DND-41 (cell line): ENCODE data around the gene FAM9C.

Experiments used
- ATAC-seq: fragments of 200-7000 bp; cut with Tn5 transposase; 3 replicates; pipeline ENCODE4 v1.9.1; 2021; ENCODE audit warnings: low read depth; ENCODE audit not compliant: insufficient read depth
- DNase-seq: peaks from one replicate; pipeline ENCODE4 v3.0.0-alpha.2; 2020
- H2AFZ ChIP-seq: 2 replicates; pipeline ENCODE4 v1.6.0; 2012; ENCODE audit warnings: low read depth, low read length
- H3K27ac ChIP-seq: 2 replicates; pipeline ENCODE4 v1.5.1; 2012; ENCODE audit warnings: low read length, inconsistent platforms
- H3K27me3 ChIP-seq: fragments of 200-600 bp; sonication (generic); 2 replicates; pipeline ENCODE4 v1.6.0; 2012; ENCODE audit warnings: low read length, mild to moderate bottlenecking, inconsistent platforms; ENCODE audit not compliant: insufficient read depth, poor library complexity
- H3K36me3 ChIP-seq: 2 replicates; pipeline ENCODE4 v1.5.1; 2012; ENCODE audit warnings: low read length, inconsistent platforms; ENCODE audit not compliant: insufficient read depth
- H3K4me1 ChIP-seq: 2 replicates; pipeline ENCODE4 v1.5.1; 2012; ENCODE audit warnings: mild to moderate bottlenecking, low read length; ENCODE audit not compliant: insufficient read depth
- H3K4me2 ChIP-seq: 2 replicates; pipeline ENCODE4 v1.6.0; 2012; ENCODE audit warnings: mild to moderate bottlenecking, moderate library complexity, low read length, inconsistent platforms; ENCODE audit not compliant: insufficient read depth
- H3K4me3 ChIP-seq, 2 experiments: fragments of 200-600 bp in 1 of 2; shearing (Covaris generic) in 1 of 2; 2 replicates each; pipeline ENCODE4 v1.5.1; 2012 to 2016; ENCODE audit warnings: inconsistent platforms in 2 of 2, low read length in 2 of 2, mild to moderate bottlenecking in 2 of 2, low read depth in 1 of 2, moderate library complexity in 1 of 2
- H3K79me2 ChIP-seq: 2 replicates; pipeline ENCODE4 v1.6.0; 2012; ENCODE audit warnings: low read length, inconsistent platforms; ENCODE audit not compliant: insufficient read depth
- H3K9ac ChIP-seq: 2 replicates; pipeline ENCODE4 v1.6.0; 2012; ENCODE audit warnings: low read depth, mild to moderate bottlenecking, inconsistent platforms, low read length, moderate library complexity
- H3K9me3 ChIP-seq: 2 replicates; pipeline ENCODE4 v1.5.1; 2012; ENCODE audit warnings: low read length, moderate library complexity, mild to moderate bottlenecking, inconsistent platforms; ENCODE audit not compliant: insufficient read depth, severe bottlenecking
- H4K20me1 ChIP-seq: 2 replicates; pipeline ENCODE4 v1.6.0; 2012; ENCODE audit warnings: low read length; ENCODE audit not compliant: insufficient read depth
- EZH2 ChIP-seq: IDR thresholded peaks from 3 replicates; pipeline ENCODE4 v1.6.1; 2012; ENCODE audit warnings: borderline replicate concordance, low read depth, mild to moderate bottlenecking, moderate library complexity, low read length, inconsistent platforms; ENCODE audit not compliant: severe bottlenecking
- TF ChIP-seq, protein P1 (sequence below): IDR thresholded peaks from 2 replicates; pipeline ENCODE4 v1.5.1; 2012; ENCODE audit warnings: borderline replicate concordance, low read length, moderate library complexity, mild to moderate bottlenecking; ENCODE audit not compliant: poor library complexity, severe bottlenecking; ENCODE audit errors: extremely low read depth

FAM9C gene

DNA sequence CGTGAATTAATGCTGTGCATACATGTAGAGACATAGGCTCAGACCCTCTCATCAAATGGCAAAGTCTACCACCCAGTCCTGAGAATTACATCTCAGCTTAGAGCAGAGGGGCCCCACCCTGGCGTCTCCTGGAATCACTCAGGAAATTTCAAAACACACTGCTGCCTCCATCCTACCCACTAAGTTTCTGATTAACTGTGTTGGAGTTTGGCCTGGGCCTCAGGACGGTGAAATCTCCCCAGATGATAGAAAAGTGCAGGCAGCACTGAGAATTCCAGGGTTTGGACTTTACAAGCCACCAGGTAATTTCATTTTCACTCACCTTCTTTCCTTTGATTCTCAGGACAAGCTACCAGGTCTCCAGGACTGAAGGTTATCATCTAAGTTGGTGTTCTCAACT is 3.3 kb upstream of the FAM9C start:
- no peak for TF ChIP-seq EZH2
- H3K9ac ChIP-seq = no peak overlapping the region
- no peaks in the 10 kb centered on the region for H3K9me3 ChIP-seq
- peaks cover 18% of the 10 kb centered on the region for H3K4me1 ChIP-seq
- H3K4me3 ChIP-seq = no peak overlapping the region
- no peaks in the 10 kb centered on the region for H3K27me3 ChIP-seq
- no peak overlapping the region for H3K27ac ChIP-seq
- no peak overlapping the region for H3K4me2 ChIP-seq
- ATAC-seq = no peak
- H3K36me3 ChIP-seq = no peaks in the 10 kb centered on the region
- no peaks in the 10 kb centered on the region for H3K79me2 ChIP-seq
- H2AFZ ChIP-seq = no peak overlapping the region
- H4K20me1 ChIP-seq = no peaks in the 10 kb centered on the region
- DNase-seq = no peak

- no peaks in the 10 kb centered on the region for H3K36me3 ChIP-seq
- H3K4me3 ChIP-seq = no peak overlapping the region
- no peaks in the 10 kb centered on the region for H3K27me3 ChIP-seq
- H3K4me1 ChIP-seq = peaks cover 5% of the 10 kb centered on the region
- no peak overlapping the region for H2AFZ ChIP-seq
- DNase-seq = no peak
- H3K27ac ChIP-seq = no peak overlapping the region
- ATAC-seq = no peak
- H3K9ac ChIP-seq = no peak overlapping the region
- H3K79me2 ChIP-seq = no peaks in the 10 kb centered on the region
- no peaks in the 10 kb centered on the region for H4K20me1 ChIP-seq
- TF ChIP-seq EZH2 = no peak
- TF ChIP-seq, protein P1, sequence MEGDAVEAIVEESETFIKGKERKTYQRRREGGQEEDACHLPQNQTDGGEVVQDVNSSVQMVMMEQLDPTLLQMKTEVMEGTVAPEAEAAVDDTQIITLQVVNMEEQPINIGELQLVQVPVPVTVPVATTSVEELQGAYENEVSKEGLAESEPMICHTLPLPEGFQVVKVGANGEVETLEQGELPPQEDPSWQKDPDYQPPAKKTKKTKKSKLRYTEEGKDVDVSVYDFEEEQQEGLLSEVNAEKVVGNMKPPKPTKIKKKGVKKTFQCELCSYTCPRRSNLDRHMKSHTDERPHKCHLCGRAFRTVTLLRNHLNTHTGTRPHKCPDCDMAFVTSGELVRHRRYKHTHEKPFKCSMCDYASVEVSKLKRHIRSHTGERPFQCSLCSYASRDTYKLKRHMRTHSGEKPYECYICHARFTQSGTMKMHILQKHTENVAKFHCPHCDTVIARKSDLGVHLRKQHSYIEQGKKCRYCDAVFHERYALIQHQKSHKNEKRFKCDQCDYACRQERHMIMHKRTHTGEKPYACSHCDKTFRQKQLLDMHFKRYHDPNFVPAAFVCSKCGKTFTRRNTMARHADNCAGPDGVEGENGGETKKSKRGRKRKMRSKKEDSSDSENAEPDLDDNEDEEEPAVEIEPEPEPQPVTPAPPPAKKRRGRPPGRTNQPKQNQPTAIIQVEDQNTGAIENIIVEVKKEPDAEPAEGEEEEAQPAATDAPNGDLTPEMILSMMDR = no peak
- H3K9me3 ChIP-seq = no peaks in the 10 kb centered on the region
- no peak overlapping the region for H3K4me2 ChIP-seq
Observed at GRCh38 chrX:13046141-13046855, 1.9 kb upstream of the FAM9C start.

GRCh38 chrX:13043938-13044337 is 482 bp downstream of the FAM9C start:
- no peaks in the 10 kb centered on the region for H4K20me1 ChIP-seq
- no peak overlapping the region for H3K4me2 ChIP-seq
- H3K4me1 ChIP-seq = no peaks in the 10 kb centered on the region
- H3K36me3 ChIP-seq = no peaks in the 10 kb centered on the region
- H3K27ac ChIP-seq = no peak overlapping the region
- DNase-seq (no peak), ATAC-seq (no peak)
- H2AFZ ChIP-seq = no peak overlapping the region
- H3K27me3 ChIP-seq = no peaks in the 10 kb centered on the region
- no peak for TF ChIP-seq EZH2
- TF ChIP-seq, protein P1 = no peak
- no peak overlapping the region for H3K9ac ChIP-seq
- no peaks in the 10 kb centered on the region for H3K9me3 ChIP-seq
- no peak overlapping the region for H3K4me3 ChIP-seq
- no peaks in the 10 kb centered on the region for H3K79me2 ChIP-seq

- H2AFZ ChIP-seq = no peak overlapping the region
- H3K4me1 ChIP-seq = no peaks in the 10 kb centered on the region
- no peaks in the 10 kb centered on the region for H4K20me1 ChIP-seq
- DNase-seq (no peak), ATAC-seq (no peak)
- no peaks in the 10 kb centered on the region for H3K79me2 ChIP-seq
- H3K9ac ChIP-seq = no peak overlapping the region
- no peak for TF ChIP-seq EZH2
- TF ChIP-seq, protein P1 = no peak
- no peaks in the 10 kb centered on the region for H3K9me3 ChIP-seq
- no peak overlapping the region for H3K4me2 ChIP-seq
- no peaks in the 10 kb centered on the region for H3K27me3 ChIP-seq
- H3K36me3 ChIP-seq = no peaks in the 10 kb centered on the region
- no peak overlapping the region for H3K27ac ChIP-seq
- H3K4me3 ChIP-seq = no peak overlapping the region
Observed at GRCh38 chrX:13043138-13043537, 1.3 kb downstream of the FAM9C start.
